K562 (cell line): Measurements from ENCODE around the gene LMNB1. TPM values are rescaled to one million over a fixed set of nuclear protein-coding genes. Genes with fewer than 3 reads are reported as not detected.
A peak's percentile ranks its signal among the peaks of the same experiment; 100 is the strongest.

Experiments used
- ARID4B ChIP-seq: sonication (generic); formaldehyde crosslinking; IDR thresholded peaks from 2 replicates; pipeline ENCODE4 v1.8.0; 2022; ENCODE audit warnings: mild to moderate bottlenecking, missing genetic modification reagents
- CEBPG ChIP-seq, 3 experiments: fragments of 200-800 bp in 1 of 3; sonication (Bioruptor generic) in 1 of 3; sonication (generic) in 1 of 3; formaldehyde crosslinking in 1 of 3; IDR thresholded peaks in 2 of 3; conservative IDR thresholded peaks in 1 of 3; 2 replicates each; pipeline versions ENCODE4 v1.6.1 to v1.8.0; 2016 to 2022; ENCODE audit warnings: missing compliant biosample characterization in 2 of 3, missing genetic modification characterization in 2 of 3, mild to moderate bottlenecking in 1 of 3, missing genetic modification reagents in 1 of 3
- HLTF ChIP-seq: fragments of 450-650 bp; IDR thresholded peaks from 2 replicates; pipeline ENCODE4 v1.6.1; 2016
- MGA ChIP-seq: fragments of 450-650 bp; IDR thresholded peaks from 2 replicates; pipeline ENCODE4 v1.6.1; 2016; ENCODE audit warnings: mild to moderate bottlenecking, moderate library complexity
- SLC30A9 ChIP-seq: fragments of 250-450 bp; sonication (Bioruptor Pico); IDR thresholded peaks from 2 replicates; pipeline ENCODE4 v1.8.0; 2022; ENCODE audit warnings: mild to moderate bottlenecking, moderate library complexity
- TCF7 ChIP-seq: sonication (generic); IDR thresholded peaks from 2 replicates; pipeline ENCODE4 v1.6.1; 2016; ENCODE audit warnings: antibody characterized with exemption, borderline replicate concordance
- ZNF384 ChIP-seq: IDR thresholded peaks from 2 replicates; pipeline ENCODE4 v1.6.1; 2012; ENCODE audit warnings: low read depth, low read length, improper control_type of control experiment
- ZNF511 ChIP-seq: sonication (generic); formaldehyde crosslinking; IDR thresholded peaks from 2 replicates; pipeline ENCODE4 v1.8.0; 2022; ENCODE audit warnings: mild to moderate bottlenecking, missing genetic modification reagents
- polyA plus RNA-seq, 8 experiments: library from polyadenylated mRNA; depleted of rRNA in 4 of 8; stranded (reverse) in 5 of 8; unstranded in 3 of 8; fragments of >200 nt; fragmentation: Nextera tagmentation in 2 of 8; fragmentation: Illumina TruSeq in 1 of 8; extraction: Ambion mirVana in 2 of 8; extraction: Trizol in 1 of 8; gene quantifications; 2 replicates each; pipeline versions ENCODE4 v1.2.1 to v1.2.3, GENCODE V29; 2011 to 2014; ENCODE audit warnings: inconsistent platforms in 1 of 8, missing spikeins in 1 of 8
- total RNA-seq, 7 experiments: library from RNA; depleted of rRNA in 6 of 7; stranded (reverse); fragments of >200 nt in 6 of 7; fragmentation: Illumina TruSeq in 2 of 7; extraction: Trizol in 2 of 7; gene quantifications; 2 replicates each; pipeline versions ENCODE4 v1.2.1 to v1.2.3, GENCODE V29; 2011 to 2021; ENCODE audit warnings: low replicate concordance in 1 of 7

LMNB1 gene
- total and polyA plus RNA-seq, 9 of the 15 experiments (the other 6 are each of a cell fraction or from before 2014, with no cell fraction given) = 2.8 to 190 (median 131) TPM

GRCh38 chr5:126777257-126777974, 480 bp downstream of the LMNB1 start (continued):
- TF ChIP-seq MGA (peak; percentile 33; the same call in 1 of the 2 replicates), CEBPG (CRISPR knock-in tag; IDR thresholded peaks at IDR 0.05) (0 out of 2 replicates have a peak, but pooled peaks have one; percentile 23), CEBPG (tag; conservative IDR thresholded peaks at IDR 0.05 in 1 of 2, IDR thresholded peaks at IDR 0.05 in 1 of 2) (no peak), ZNF511 (no peak), ARID4B (CRISPR knock-in tag) (peak; percentile 75), TCF7 (no peak), ZNF384 (no peak), SLC30A9 (CRISPR knock-in tag) (no peak), HLTF (no peak)
